Nephron progenitor cell (in vitro differentiated cells): ENCODE results near the gene DUSP11.
"Not testable (repeated sequence)": the region's sequence is repeated elsewhere in the genome, so short reads cannot be mapped to it uniquely, and the experiment has no call there.

Experiments used
- DNase-seq: peaks from one replicate; pipeline ENCODE4 v3.0.0; 2021
- H3K27ac Mint-ChIP-seq: 2 replicates; pipeline ENCODE4 v1.8.0; 2021; ENCODE audit warnings: mild to moderate bottlenecking, moderate library complexity, mixed read lengths
- H3K27me3 Mint-ChIP-seq: 2 replicates; pipeline ENCODE4 v1.8.0; 2021; ENCODE audit warnings: mild to moderate bottlenecking, low read depth, mixed read lengths; ENCODE audit not compliant: poor library complexity
- H3K36me3 Mint-ChIP-seq: 2 replicates; pipeline ENCODE4 v1.8.0; 2021; ENCODE audit warnings: low read depth, mixed read lengths
- H3K4me1 Mint-ChIP-seq: 2 replicates; pipeline ENCODE4 v1.8.0; 2021; ENCODE audit warnings: mixed read lengths
- H3K4me3 Mint-ChIP-seq: 2 replicates; pipeline ENCODE4 v1.8.0; 2021; ENCODE audit warnings: mild to moderate bottlenecking, moderate library complexity, mixed read lengths
- H3K9me3 Mint-ChIP-seq: 2 replicates; pipeline ENCODE4 v1.8.0; 2021; ENCODE audit warnings: mild to moderate bottlenecking, moderate library complexity, mixed read lengths
- CTCF ChIP-seq: fragments of 200-600 bp; sonication (generic); IDR thresholded peaks from 2 replicates; pipeline ENCODE4 v1.5.0; 2021; ENCODE audit warnings: antibody characterized with exemption

The DUSP11 gene

GRCh38 chr2:73764945-73765344, 15.0 kb downstream of the DUSP11 start:
- H3K4me3 Mint-ChIP-seq, result no peak overlapping the region
- no peak for TF ChIP-seq CTCF
- no peak for DNase-seq
- H3K27ac Mint-ChIP-seq, result no peak overlapping the region
- no peaks in the 10 kb centered on the region for H3K4me1 Mint-ChIP-seq
- no peaks in the 10 kb centered on the region for H3K9me3 Mint-ChIP-seq
- no peaks in the 10 kb centered on the region for H3K27me3 Mint-ChIP-seq
- H3K36me3 Mint-ChIP-seq, result peaks cover 69% of the 10 kb centered on the region

- Mint-ChIP-seq H3K27ac (no peak overlapping the region), H3K36me3 (peaks cover 73% of the 10 kb centered on the region), H3K27me3 (no peaks in the 10 kb centered on the region), H3K4me3 (no peak overlapping the region), H3K9me3 (no peaks in the 10 kb centered on the region), H3K4me1 (no peaks in the 10 kb centered on the region)
- no peak for TF ChIP-seq CTCF
- no peak for DNase-seq
Observed at GRCh38 chr2:73762571-73762970, 17.3 kb downstream of the DUSP11 start.

GRCh38 chr2:73759904-73760303, 20.0 kb downstream of the DUSP11 start:
- DNase-seq, result no peak
- H3K4me3 Mint-ChIP-seq, result no peak overlapping the region
- H3K36me3 Mint-ChIP-seq, result peaks cover 75% of the 10 kb centered on the region
- H3K4me1 Mint-ChIP-seq, result no peaks in the 10 kb centered on the region
- TF ChIP-seq CTCF, result no peak
- H3K9me3 Mint-ChIP-seq, result peaks cover 7% of the 10 kb centered on the region
- peaks cover 3% of the 10 kb centered on the region for H3K27me3 Mint-ChIP-seq
- H3K27ac Mint-ChIP-seq, result no peak overlapping the region

- Mint-ChIP-seq H3K4me3 (no peak overlapping the region), H3K9me3 (peaks cover 12% of the 10 kb centered on the region), H3K27ac (peak overlapping the region; percentile 77), H3K4me1 (no peaks in the 10 kb centered on the region), H3K36me3 (peaks cover 77% of the 10 kb centered on the region), H3K27me3 (peaks cover 3% of the 10 kb centered on the region)
- TF ChIP-seq CTCF, result no peak
- DNase-seq, result no peak
Observed at GRCh38 chr2:73759285-73759764, 20.6 kb downstream of the DUSP11 start.

- H3K9me3 Mint-ChIP-seq, result peaks cover 20% of the 10 kb centered on the region
- not testable (repeated sequence) for H3K4me1 Mint-ChIP-seq, H3K4me3 Mint-ChIP-seq, DNase-seq, H3K27me3 Mint-ChIP-seq, H3K27ac Mint-ChIP-seq
- H3K36me3 Mint-ChIP-seq, result peaks cover 78% of the 10 kb centered on the region
Observed at GRCh38 chr2:73754332-73754731, 25.6 kb downstream of the DUSP11 start.

GRCh38 chr2:73749314-73749713, 30.6 kb downstream of the DUSP11 start:
- H3K4me1 Mint-ChIP-seq, result no peaks in the 10 kb centered on the region
- H3K36me3 Mint-ChIP-seq, result peaks cover 78% of the 10 kb centered on the region
- no peak overlapping the region for H3K4me3 Mint-ChIP-seq
- no peak for TF ChIP-seq CTCF
- peaks cover 8% of the 10 kb centered on the region for H3K9me3 Mint-ChIP-seq
- H3K27me3 Mint-ChIP-seq, result no peaks in the 10 kb centered on the region
- no peak for DNase-seq
- no peak overlapping the region for H3K27ac Mint-ChIP-seq
